K562 (cell line): ENCODE measurements around the gene PSMD9. TPM values are rescaled to one million over a fixed set of nuclear protein-coding genes. Genes with fewer than 3 reads are reported as not detected.

Source experiments
- DNMT1 ChIP-seq: fragments of 450-650 bp; IDR thresholded peaks from 2 replicates; pipeline ENCODE4 v1.6.1; 2016; ENCODE audit warnings: antibody characterized with exemption, mild to moderate bottlenecking
- NFE2 ChIP-seq: IDR thresholded peaks from 2 replicates; pipeline ENCODE4 v1.6.1; 2014; ENCODE audit warnings: antibody characterized with exemption, low read depth
- SPI1 ChIP-seq: IDR thresholded peaks from 2 replicates; pipeline ENCODE4 v1.6.1; 2011; ENCODE audit warnings: low read depth, low read length, control low read depth, borderline replicate concordance
- ZNF561 ChIP-seq: fragments of 450-650 bp; formaldehyde crosslinking; conservative IDR thresholded peaks from 2 replicates; pipeline ENCODE4 v1.4.0; 2020; ENCODE audit warnings: mild to moderate bottlenecking, moderate library complexity
- polyA plus RNA-seq, 8 experiments: library from polyadenylated mRNA; depleted of rRNA in 4 of 8; stranded (reverse) in 5 of 8; unstranded in 3 of 8; fragments of >200 nt; fragmentation: Nextera tagmentation in 2 of 8; fragmentation: Illumina TruSeq in 1 of 8; extraction: Ambion mirVana in 2 of 8; extraction: Trizol in 1 of 8; gene quantifications; 2 replicates each; pipeline versions ENCODE4 v1.2.1 to v1.2.3, GENCODE V29; 2011 to 2014; ENCODE audit warnings: inconsistent platforms in 1 of 8, missing spikeins in 1 of 8
- total RNA-seq, 7 experiments: library from RNA; depleted of rRNA in 6 of 7; stranded (reverse); fragments of >200 nt in 6 of 7; fragmentation: Illumina TruSeq in 2 of 7; extraction: Trizol in 2 of 7; gene quantifications; 2 replicates each; pipeline versions ENCODE4 v1.2.1 to v1.2.3, GENCODE V29; 2011 to 2021; ENCODE audit warnings: low replicate concordance in 1 of 7
- TF ChIP-seq, protein P1 (sequence below): fragments of 450-650 bp; IDR thresholded peaks from 2 replicates; pipeline ENCODE4 v1.6.1; 2016; ENCODE audit warnings: mild to moderate bottlenecking, moderate library complexity

The PSMD9 gene
- total and polyA plus RNA-seq, 9 of the 15 experiments (the other 6 are each of a cell fraction or from before 2014, with no cell fraction given): 12.2 to 143 (median 61.3) TPM

DNA sequence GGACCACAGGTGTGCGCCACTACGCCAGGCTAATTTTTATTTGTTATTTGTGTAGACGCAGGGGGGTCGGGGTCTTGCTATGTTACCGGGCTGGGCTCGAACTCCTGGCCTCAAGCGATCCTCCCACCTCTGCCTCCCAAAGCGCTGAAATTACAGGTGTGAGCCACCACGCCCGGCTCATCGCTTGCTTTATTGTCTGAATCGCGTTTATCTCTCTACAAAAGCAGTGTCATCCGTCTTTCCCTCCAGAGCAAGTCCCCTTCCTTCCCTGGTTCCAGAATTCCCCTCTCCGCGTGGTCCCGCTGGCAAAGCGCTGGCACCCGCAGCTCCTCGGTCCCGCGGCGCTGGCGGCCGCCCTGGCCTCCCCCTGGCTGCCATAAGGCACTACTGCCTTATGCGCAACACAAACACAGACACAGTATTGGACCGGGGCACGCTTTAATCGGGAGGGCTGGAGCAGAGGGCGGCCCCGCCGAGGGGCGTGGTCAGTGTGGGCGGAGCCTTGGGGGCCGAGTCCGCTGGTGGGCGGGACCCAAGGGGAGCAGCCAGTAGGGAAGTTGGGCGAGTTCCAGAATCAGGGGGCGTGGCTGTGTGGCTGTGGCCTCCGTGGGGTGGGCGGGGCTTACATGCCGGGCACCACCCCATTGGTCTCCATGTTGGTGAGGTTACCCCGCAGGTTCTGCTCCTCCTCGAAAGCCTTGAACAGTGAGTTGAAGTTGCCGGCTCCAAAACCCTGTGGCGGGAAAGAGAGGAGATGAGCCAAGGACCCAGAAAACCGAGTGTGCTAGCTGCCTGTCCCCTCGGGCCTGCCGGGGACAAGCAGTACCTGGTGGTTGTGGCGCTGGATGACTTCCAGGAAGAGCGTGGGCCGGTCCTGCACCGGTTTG lies 49.2 kb upstream of the PSMD9 start (continued):
- TF ChIP-seq, protein P1, sequence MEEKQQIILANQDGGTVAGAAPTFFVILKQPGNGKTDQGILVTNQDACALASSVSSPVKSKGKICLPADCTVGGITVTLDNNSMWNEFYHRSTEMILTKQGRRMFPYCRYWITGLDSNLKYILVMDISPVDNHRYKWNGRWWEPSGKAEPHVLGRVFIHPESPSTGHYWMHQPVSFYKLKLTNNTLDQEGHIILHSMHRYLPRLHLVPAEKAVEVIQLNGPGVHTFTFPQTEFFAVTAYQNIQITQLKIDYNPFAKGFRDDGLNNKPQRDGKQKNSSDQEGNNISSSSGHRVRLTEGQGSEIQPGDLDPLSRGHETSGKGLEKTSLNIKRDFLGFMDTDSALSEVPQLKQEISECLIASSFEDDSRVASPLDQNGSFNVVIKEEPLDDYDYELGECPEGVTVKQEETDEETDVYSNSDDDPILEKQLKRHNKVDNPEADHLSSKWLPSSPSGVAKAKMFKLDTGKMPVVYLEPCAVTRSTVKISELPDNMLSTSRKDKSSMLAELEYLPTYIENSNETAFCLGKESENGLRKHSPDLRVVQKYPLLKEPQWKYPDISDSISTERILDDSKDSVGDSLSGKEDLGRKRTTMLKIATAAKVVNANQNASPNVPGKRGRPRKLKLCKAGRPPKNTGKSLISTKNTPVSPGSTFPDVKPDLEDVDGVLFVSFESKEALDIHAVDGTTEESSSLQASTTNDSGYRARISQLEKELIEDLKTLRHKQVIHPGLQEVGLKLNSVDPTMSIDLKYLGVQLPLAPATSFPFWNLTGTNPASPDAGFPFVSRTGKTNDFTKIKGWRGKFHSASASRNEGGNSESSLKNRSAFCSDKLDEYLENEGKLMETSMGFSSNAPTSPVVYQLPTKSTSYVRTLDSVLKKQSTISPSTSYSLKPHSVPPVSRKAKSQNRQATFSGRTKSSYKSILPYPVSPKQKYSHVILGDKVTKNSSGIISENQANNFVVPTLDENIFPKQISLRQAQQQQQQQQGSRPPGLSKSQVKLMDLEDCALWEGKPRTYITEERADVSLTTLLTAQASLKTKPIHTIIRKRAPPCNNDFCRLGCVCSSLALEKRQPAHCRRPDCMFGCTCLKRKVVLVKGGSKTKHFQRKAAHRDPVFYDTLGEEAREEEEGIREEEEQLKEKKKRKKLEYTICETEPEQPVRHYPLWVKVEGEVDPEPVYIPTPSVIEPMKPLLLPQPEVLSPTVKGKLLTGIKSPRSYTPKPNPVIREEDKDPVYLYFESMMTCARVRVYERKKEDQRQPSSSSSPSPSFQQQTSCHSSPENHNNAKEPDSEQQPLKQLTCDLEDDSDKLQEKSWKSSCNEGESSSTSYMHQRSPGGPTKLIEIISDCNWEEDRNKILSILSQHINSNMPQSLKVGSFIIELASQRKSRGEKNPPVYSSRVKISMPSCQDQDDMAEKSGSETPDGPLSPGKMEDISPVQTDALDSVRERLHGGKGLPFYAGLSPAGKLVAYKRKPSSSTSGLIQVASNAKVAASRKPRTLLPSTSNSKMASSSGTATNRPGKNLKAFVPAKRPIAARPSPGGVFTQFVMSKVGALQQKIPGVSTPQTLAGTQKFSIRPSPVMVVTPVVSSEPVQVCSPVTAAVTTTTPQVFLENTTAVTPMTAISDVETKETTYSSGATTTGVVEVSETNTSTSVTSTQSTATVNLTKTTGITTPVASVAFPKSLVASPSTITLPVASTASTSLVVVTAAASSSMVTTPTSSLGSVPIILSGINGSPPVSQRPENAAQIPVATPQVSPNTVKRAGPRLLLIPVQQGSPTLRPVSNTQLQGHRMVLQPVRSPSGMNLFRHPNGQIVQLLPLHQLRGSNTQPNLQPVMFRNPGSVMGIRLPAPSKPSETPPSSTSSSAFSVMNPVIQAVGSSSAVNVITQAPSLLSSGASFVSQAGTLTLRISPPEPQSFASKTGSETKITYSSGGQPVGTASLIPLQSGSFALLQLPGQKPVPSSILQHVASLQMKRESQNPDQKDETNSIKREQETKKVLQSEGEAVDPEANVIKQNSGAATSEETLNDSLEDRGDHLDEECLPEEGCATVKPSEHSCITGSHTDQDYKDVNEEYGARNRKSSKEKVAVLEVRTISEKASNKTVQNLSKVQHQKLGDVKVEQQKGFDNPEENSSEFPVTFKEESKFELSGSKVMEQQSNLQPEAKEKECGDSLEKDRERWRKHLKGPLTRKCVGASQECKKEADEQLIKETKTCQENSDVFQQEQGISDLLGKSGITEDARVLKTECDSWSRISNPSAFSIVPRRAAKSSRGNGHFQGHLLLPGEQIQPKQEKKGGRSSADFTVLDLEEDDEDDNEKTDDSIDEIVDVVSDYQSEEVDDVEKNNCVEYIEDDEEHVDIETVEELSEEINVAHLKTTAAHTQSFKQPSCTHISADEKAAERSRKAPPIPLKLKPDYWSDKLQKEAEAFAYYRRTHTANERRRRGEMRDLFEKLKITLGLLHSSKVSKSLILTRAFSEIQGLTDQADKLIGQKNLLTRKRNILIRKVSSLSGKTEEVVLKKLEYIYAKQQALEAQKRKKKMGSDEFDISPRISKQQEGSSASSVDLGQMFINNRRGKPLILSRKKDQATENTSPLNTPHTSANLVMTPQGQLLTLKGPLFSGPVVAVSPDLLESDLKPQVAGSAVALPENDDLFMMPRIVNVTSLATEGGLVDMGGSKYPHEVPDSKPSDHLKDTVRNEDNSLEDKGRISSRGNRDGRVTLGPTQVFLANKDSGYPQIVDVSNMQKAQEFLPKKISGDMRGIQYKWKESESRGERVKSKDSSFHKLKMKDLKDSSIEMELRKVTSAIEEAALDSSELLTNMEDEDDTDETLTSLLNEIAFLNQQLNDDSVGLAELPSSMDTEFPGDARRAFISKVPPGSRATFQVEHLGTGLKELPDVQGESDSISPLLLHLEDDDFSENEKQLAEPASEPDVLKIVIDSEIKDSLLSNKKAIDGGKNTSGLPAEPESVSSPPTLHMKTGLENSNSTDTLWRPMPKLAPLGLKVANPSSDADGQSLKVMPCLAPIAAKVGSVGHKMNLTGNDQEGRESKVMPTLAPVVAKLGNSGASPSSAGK: no peak; the same call in 1 of the 2 replicates
- TF ChIP-seq NFE2 (no peak), DNMT1 (no peak), ZNF561 (CRISPR knock-in tag) (no peak), SPI1 (peak; percentile 42; the same call in 1 of the 2 replicates)
